PC-9 (cell line): ENCODE data around the gene VWA5B1.

Experiments used
- EZH2 ChIP-seq: fragments of 200-600 bp; sonication (generic); IDR thresholded peaks from 2 replicates; pipeline ENCODE4 v1.8.0; 2017; ENCODE audit warnings: antibody characterized with exemption, low read depth
- TF ChIP-seq, protein P1 (sequence below): fragments of 200-600 bp; sonication (generic); conservative IDR thresholded peaks from 2 replicates; pipeline ENCODE4 v1.6.1; 2017; ENCODE audit warnings: mixed run types, antibody characterized with exemption, mild to moderate bottlenecking, moderate library complexity

DNA sequence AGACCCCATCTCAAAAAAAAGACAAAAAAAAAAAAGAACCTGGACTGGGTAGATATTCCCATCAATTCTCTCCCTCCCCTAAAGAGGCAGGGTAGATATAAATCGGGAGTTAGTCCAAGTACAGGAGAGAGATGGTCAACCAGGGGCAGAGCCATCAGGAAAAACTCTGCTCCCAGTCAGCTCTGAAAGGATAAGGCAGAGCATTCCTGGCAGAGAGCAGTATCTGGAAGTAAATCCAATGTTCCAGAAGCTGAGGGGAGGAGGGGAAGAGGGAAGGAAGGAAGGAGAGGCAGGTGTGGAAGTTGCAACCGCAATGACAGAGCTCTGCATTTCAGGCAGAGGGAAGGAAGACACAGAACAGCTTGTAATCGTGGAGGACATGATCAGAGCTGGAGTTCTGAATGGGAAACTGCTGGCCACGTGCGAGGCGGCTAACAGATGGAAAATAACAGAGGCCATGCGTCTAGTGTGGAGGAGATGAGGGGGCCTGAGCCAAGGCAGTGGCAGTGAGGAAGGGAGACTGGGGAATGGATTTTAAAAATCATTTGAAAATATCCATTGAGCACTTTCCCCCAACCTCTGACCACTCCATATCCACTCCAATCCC is 15.3 kb upstream of the VWA5B1 start:
- TF ChIP-seq, protein P1, sequence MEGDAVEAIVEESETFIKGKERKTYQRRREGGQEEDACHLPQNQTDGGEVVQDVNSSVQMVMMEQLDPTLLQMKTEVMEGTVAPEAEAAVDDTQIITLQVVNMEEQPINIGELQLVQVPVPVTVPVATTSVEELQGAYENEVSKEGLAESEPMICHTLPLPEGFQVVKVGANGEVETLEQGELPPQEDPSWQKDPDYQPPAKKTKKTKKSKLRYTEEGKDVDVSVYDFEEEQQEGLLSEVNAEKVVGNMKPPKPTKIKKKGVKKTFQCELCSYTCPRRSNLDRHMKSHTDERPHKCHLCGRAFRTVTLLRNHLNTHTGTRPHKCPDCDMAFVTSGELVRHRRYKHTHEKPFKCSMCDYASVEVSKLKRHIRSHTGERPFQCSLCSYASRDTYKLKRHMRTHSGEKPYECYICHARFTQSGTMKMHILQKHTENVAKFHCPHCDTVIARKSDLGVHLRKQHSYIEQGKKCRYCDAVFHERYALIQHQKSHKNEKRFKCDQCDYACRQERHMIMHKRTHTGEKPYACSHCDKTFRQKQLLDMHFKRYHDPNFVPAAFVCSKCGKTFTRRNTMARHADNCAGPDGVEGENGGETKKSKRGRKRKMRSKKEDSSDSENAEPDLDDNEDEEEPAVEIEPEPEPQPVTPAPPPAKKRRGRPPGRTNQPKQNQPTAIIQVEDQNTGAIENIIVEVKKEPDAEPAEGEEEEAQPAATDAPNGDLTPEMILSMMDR, result no peak
- no peak for TF ChIP-seq EZH2
